DMS153 (cell line): ENCODE data around the gene UROD.

Experiments
- DNase-seq: peaks from one replicate; lab custom pipeline; 2025; lab: John Stamatoyannopoulos, UW

The UROD gene

GRCh38 chr1:45008516-45008915 is 3.5 kb upstream of the UROD start:
- DNase-seq = no peak

- DNase-seq = no peak
These were observed 2.7 kb upstream of the UROD start for GRCh38 chr1:45009296-45009865.

GRCh38 chr1:45009956-45010854 is 1.8 kb upstream of the UROD start:
- peak; percentile 44 for DNase-seq

GRCh38 chr1:45010855-45011811 is 921 bp upstream of the UROD start, which contains the start of gene HECTD3:
Gene HECTD3 (minus strand): TSS chr1:45011324. CDS start chr1:45011257, 67 bp downstream.
- peak; percentile 72 for DNase-seq

- DNase-seq = peak; percentile 29
These were observed 705 bp downstream of the UROD start for GRCh38 chr1:45012639-45013278.

- DNase-seq = no peak
These were observed 1.6 kb downstream of the UROD start for GRCh38 chr1:45013551-45014209.

GRCh38 chr1:45014321-45015028 is 2.4 kb downstream of the UROD start:
- DNase-seq = peak; percentile 77

- DNase-seq = no peak
These were observed 3.6 kb downstream of the UROD start for GRCh38 chr1:45015683-45016082.

- no peak for DNase-seq
These were observed 4.1 kb downstream of the UROD start for GRCh38 chr1:45016090-45016697.

GRCh38 chr1:45016767-45017166 is 4.7 kb downstream of the UROD start:
- DNase-seq = no peak

- peak; percentile 80 for DNase-seq
These were observed 6.7 kb downstream of the UROD start for GRCh38 chr1:45018599-45019230.

GRCh38 chr1:45023663-45024062 is 11.6 kb downstream of the UROD start:
- no peak for DNase-seq

GRCh38 chr1:45026446-45026845 is 14.4 kb downstream of the UROD start:
- DNase-seq = no peak

GRCh38 chr1:45032837-45033236 is 20.8 kb downstream of the UROD start:
- DNase-seq = no peak

GRCh38 chr1:45033356-45033755 is 21.3 kb downstream of the UROD start:
- DNase-seq = no peak

GRCh38 chr1:45035631-45036301 is 23.7 kb downstream of the UROD start:
- DNase-seq = no peak

- DNase-seq = no peak
These were observed 25.4 kb downstream of the UROD start for GRCh38 chr1:45037456-45037855.

- no peak for DNase-seq
These were observed 26.2 kb downstream of the UROD start for GRCh38 chr1:45038240-45038639.
